HG03280 (cell line): Measurements from ENCODE around the gene PTPRD.

ENCODE experiments used
- ATAC-seq: cut with Tn5 transposase; IDR thresholded peaks from one replicate; pipeline ENCODE4 v1.9.1; 2021; ENCODE audit warnings: mild to moderate bottlenecking, moderate library complexity; ENCODE audit not compliant: unreplicated experiment

The PTPRD gene

DNA sequence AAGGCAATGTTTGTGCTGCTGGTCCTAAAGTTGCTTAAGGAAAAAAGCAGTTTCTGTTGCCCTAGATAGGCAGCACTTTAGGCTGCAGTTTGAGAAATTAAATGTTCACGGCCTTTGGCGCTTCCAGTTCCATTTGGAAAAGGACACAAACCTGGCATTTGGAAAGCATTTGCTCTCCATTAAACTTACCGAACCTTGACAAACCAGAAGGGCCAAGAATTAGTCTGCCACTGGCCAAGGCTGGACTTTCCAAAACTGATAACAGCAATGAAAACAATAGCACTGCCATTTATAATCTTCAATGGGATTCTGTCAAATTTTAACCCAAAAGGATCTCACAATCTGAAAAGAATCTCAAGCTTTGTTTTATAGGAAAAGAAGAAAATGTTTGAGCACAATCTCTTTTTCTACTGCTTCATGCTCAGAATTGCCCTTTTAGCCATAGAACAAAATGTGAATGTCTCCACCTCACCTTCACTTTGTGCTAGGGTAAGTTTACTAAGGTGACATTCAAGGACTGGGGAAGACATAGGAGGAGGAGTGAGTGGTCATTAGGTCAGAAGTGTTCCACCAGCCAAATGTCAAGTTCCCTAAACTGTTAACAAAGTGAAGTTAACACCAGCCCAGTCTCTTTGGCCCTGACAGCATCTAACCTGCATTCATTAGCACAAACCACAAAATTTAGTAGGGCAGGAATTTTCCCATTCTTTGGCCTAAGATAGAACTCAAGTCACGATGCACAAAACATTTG lies 2229.8 kb downstream of the PTPRD start:
- no peak for ATAC-seq

- ATAC-seq: no peak
Observed at GRCh38 chr9:8382266-8382665, 2230.5 kb downstream of the PTPRD start.

- ATAC-seq: no peak
Observed at GRCh38 chr9:8381601-8382000, 2231.2 kb downstream of the PTPRD start.

- no peak for ATAC-seq
Observed at GRCh38 chr9:8374471-8374870, 2238.3 kb downstream of the PTPRD start.

- ATAC-seq: no peak
Observed at GRCh38 chr9:8371686-8372085, 2241.1 kb downstream of the PTPRD start.

DNA sequence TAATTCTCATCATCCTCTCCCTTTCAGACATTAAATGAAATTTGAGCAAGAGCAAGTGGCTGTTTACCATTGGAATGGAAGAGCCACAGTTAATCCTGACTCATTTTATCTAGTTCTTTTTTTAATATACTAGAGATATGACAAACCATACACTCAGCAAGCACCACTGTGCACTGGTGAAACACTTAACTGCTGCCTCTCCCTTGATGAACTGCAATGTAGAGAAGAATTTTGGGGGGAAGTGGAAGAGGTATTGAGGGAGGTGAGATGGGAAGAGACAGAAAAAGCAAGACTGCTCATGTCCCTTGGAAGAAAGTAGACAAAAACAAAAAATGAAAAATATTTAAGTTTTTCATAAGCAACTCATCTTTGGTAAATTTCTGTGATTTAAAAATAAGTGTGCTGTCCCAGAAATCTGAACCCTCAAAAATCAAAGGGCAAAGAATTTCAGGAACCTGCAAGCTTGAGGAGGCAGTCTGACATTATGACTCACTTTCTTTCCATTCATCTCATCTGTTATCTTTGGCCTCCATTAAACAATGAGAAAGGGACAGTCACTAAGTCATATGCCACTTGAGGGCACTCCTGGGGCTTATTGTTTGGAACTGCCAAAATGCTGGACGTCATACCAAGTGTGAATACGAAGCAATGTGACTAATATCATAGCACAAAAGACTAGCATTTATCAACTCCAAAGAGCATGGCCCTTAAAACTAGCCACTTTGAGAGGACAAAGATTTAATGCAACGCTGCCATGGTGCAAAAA lies 2246.5 kb downstream of the PTPRD start:
- no peak for ATAC-seq

DNA sequence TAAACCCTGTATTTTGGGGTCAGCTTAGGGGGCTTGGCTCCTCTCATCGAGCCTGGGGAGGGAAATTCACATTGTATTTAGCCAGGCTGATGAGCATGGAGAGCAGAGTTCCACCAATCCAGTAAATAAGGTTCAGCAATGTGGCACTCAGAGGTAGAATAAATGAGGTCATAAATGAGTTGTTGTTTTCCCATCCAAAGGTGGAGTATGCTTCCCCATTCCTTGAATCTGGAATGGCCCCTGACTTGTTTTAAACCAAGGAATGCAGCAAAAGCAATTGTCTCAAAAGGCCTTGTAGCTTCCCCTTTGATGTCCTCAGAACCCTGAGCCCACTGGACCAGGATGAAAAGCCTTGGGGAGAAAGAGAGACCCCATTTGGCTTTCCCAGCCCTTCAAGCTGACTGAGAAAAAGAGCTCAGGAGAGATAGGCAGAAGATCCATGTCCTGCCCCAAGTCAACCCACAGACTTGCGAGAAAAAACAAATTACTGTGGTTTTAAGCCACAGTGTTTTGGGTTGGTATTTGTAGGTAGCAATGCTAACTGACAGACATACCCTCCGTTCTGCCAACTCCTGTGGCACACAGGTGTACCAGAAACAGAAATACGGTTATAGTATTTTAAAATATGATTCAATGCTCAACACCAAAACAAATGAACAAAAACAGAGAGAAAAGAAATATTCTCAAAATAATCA lies 2247.2 kb downstream of the PTPRD start:
- ATAC-seq: no peak

DNA sequence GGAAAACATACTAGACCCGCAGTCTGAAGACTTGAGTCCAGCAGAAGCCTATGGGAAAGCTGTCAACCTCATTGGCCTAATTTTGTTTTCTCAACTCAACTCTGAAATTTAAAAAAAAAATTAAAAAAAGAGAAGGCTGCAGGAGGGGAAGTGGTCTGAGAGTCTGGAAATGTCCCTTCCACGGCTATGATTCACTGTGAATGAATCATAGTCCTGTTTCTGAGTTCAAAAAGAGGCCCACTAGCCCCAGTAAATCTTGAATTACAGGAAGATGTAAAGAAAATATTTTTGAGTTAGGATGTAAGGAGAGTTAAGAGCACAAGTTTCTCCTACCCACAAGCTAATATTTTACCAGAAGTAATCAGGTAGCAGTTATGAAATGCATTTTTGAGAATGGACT lies 2247.8 kb downstream of the PTPRD start:
- no peak for ATAC-seq

DNA sequence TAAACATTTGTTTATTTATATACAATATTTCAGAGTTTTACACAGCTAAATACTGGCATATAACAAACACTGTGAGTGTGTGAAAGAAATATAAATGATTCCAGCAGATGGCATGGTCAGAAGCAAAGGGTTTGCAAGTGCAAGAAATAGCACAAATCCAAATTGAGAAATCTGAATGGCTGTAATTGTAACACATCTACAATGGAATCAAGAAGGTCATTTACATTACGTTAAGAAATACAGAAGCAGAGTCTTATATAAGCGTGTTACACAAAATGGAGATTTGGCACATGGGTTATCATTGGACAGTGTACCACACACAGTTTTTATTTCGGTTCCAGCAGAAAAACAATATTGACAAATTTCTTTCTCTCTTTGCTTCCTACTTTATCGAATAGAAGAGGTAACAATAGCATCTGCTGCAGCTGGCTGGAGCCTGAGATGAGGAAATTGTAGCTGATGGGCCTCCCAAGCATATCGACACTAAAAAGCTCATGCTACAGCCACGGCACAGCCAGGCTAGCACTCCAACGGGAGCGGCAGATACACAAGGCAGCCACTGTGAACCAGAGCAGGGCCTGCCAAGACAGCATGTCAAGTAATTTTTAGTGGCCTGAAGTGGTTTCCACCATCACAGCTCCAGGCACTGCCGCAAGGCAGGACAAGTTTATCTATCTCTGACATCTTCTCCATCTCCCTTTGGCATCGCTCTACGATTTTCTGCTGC lies 2248.6 kb downstream of the PTPRD start:
- no peak for ATAC-seq

DNA sequence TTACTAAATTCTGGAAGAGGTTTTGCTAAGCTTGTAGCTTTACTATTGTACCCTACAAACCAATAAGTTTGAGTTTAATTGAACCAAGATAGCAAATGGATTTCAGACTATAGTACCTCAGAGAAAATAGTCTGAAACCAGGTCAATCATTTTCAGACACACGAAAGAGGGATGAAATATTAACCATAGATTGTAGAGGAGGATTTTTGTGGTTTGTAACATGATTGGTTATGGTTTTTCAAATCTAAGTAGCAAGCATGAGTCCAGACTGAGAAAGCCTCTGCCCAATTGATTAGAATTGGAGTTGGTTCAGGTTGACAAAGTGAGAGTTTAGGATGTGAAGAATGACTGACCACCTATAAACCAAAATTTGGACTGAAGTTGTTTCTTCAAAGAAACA lies 2250.6 kb downstream of the PTPRD start:
- ATAC-seq: no peak

- no peak for ATAC-seq
Observed at GRCh38 chr9:8361364-8361763, 2251.4 kb downstream of the PTPRD start.

GRCh38 chr9:8356406-8356805 lies 2256.4 kb downstream of the PTPRD start:
- ATAC-seq: no peak

- ATAC-seq: no peak
Observed at GRCh38 chr9:8351436-8351835, 2261.4 kb downstream of the PTPRD start.

DNA sequence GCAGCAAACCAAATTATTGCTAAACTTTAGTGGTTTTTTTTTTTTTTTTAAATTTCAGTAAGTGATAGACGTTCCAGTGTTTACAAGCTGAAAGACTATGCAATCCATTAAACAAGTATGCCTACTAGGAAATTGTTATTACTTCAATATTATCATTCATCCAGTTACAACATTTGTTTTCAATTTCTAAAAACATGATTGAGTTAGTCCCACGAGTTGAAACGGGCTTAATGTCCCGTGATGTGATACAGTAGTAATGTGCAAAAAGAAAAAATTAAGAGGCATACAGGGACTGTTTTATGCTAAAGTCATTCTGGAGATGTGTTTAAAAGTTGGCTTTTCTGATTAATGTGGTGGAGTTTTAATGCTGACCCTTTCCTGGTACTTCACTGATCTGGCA lies 2262.9 kb downstream of the PTPRD start:
- no peak for ATAC-seq

GRCh38 chr9:8349376-8349775 lies 2263.4 kb downstream of the PTPRD start:
- no peak for ATAC-seq

DNA sequence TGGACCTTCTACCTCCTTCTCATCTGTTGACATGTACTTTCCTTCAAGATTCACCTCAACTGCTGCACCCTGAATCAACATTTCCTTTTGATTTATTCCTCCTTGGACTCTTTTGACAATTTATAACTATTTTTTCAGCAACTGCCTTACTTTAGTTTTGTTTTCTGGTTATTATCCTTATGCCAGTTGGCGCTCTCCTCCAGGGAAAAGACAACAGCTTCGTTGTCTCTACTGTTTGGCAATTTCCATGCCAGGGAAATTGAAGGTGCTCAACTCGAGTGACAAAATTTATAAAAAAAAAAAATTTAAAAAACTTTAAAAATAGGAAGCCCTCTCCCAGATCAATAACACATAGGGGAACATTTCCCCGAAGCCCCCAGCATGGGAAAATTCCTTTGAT lies 2264.0 kb downstream of the PTPRD start:
- ATAC-seq: no peak

GRCh38 chr9:8346296-8346695 lies 2266.5 kb downstream of the PTPRD start:
- ATAC-seq: no peak

DNA sequence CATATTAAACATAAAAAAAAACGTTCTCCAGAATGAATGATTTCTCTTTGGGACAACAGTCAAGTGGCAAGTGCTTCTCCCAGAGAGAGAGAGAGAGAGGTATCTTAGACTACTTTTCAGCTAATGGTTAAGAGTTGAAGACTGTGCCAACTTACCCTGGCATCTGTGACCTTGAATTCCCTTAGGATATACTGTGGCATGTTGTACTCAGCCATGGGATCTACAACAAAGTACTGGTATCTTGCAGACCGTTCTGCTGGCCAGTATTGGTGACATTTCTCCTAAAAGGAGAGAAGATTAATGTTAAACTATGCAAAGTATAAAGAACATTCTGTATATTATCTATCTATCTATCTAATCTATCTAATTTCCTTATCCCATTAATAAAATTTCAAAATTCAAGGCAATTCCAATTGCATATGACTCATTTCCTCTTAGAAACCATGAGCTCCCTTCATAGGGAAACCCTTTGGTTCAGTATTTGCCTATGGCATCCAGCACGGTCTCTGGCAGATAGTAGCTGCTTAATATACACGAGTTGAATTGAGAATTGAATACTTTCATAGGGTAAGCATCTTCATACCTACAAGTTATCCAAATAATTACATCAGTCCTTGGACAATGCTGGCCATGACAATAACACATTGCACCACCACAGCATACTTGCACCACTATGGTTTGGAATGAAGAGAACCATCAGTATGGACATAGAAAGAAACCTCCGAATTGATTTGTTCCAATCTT lies 2273.9 kb downstream of the PTPRD start:
- ATAC-seq: no peak

GRCh38 chr9:8337834-8338766 lies 2274.7 kb downstream of the PTPRD start:
- ATAC-seq: no peak
